Heart left ventricle (tissue), 16 donors: ENCODE results near the gene MICAL3. TPM values are rescaled to one million over a fixed set of nuclear protein-coding genes. Genes with fewer than 3 reads are reported as not detected.

ENCODE experiments used
- ATAC-seq, 4 donors: fragments of 200-7000 bp; cut with Tn5 transposase; one replicate each; pipeline ENCODE4 v1.9.1; 2020 to 2022; ENCODE audit warnings: moderate library complexity in 4 of 4, mild to moderate bottlenecking in 3 of 4, moderate number of reproducible peaks in 1 of 4
- DNase-seq, 5 donors: peaks; one replicate each; pipeline ENCODE4 v3.0.0-alpha.2; 2020
- H3K27ac ChIP-seq, 12 donors: fragments of 200-600 bp; sonication (generic) in 4 of 12; one replicate each; pipeline versions ENCODE4 v1.5.0 to v1.8.0; 2016 to 2022; ENCODE audit warnings: mild to moderate bottlenecking in 2 of 12
- H3K27me3 ChIP-seq, 9 donors: fragments of 200-600 bp; sonication (generic) in 2 of 9; one replicate each; pipeline versions ENCODE4 v1.5.1 to v1.8.0; 2016 to 2022; ENCODE audit warnings: mild to moderate bottlenecking in 3 of 9
- H3K36me3 ChIP-seq, 9 donors: fragments of 200-600 bp; sonication (generic) in 2 of 9; one replicate each; pipeline versions ENCODE4 v1.5.0 to v1.8.0; 2018 to 2022; ENCODE audit warnings: mild to moderate bottlenecking in 2 of 9
- H3K4me1 ChIP-seq, 12 donors: fragments of 200-600 bp; sonication (generic) in 4 of 12; one replicate each; pipeline versions ENCODE4 v1.5.0 to v1.8.0; 2016 to 2022; ENCODE audit warnings: mild to moderate bottlenecking in 3 of 12
- H3K4me3 ChIP-seq, 12 donors: fragments of 200-600 bp; sonication (generic) in 4 of 12; one replicate each; pipeline versions ENCODE4 v1.5.0 to v1.8.0; 2017 to 2022; ENCODE audit warnings: mild to moderate bottlenecking in 9 of 12, moderate library complexity in 4 of 12
- H3K9me3 ChIP-seq, 12 donors: fragments of 200-600 bp; sonication (generic) in 4 of 12; one replicate each; pipeline versions ENCODE4 v1.5.0 to v1.8.0; 2016 to 2022; ENCODE audit warnings: mild to moderate bottlenecking in 1 of 12
- CTCF ChIP-seq, 12 donors: fragments of 200-600 bp; sonication (generic) in 4 of 12; IDR thresholded peaks; one replicate each; pipeline versions ENCODE4 v1.5.0 to v1.8.0; 2018 to 2022; ENCODE audit warnings: antibody characterized with exemption in 12 of 12, mild to moderate bottlenecking in 5 of 12
- POLR2A ChIP-seq, 2 donors: fragments of 450-650 bp; IDR thresholded peaks; one replicate each; pipeline ENCODE4 v1.6.1; 2017; ENCODE audit warnings: antibody characterized with exemption in 2 of 2, mild to moderate bottlenecking in 2 of 2, moderate library complexity in 2 of 2
- WGBS, 4 donors: extraction: QIAGEN DNeasy Blood & Tissue Kit in 2 of 4; methylation state at CpG; one replicate each; pipeline versions ENCODE4 v1.1.5 to v1.1.7; 2013 to 2018; 5-methylcytosine and 5-hydroxymethylcytosine counted together
- intact Hi-C, 10 donors: fragments of 100-400 bp; cut with DNase I; formaldehyde crosslinking; loops; one replicate each; pipeline versions ENCODE4 v1.11.1 to v1.14.2; 2022
- polyA plus RNA-seq, 2 donors: library from polyadenylated mRNA; stranded (reverse); fragments of 200-250 nt; gene quantifications; one replicate each; pipeline ENCODE4 v1.2.3, GENCODE V29; 2013
- total RNA-seq, 9 donors: library from RNA; depleted of rRNA in 2 of 9; stranded (reverse); fragments of >200 nt in 2 of 9; fragmentation: NEBNext Ultra II Directional in 3 of 9; extraction: Animal tissue kit (Norgen Biotek cat#: 25700) in 3 of 9; gene quantifications; one replicate each; pipeline versions ENCODE4 v1.1.0 to v1.2.4, GENCODE V29; 2016 to 2023
- donor health status: ischemic (EF 13 %, LVEDD 7.1; RV severe dilation, severe dysfunction).
- donor health status: healthy with polysubstance abuse.
- donor health status: DM: no; HTN: yes; CAD: no.
- donor health status: DM: no; HTN: no; CAD: no.
- donor health status: ischemic (EF 25% LVEDD 6.9; RV normal size, moderate dysfunction).
- donor health status: ischemic (EF 25% LVEDD 5.7; RV mildly dilated, moderate dysfunction).
- donor health status: healthy.
- donor health status: DM: yes; HTN: yes; CAD: no.
- donor health status: ischemic (EF 35%, LVEDD 5.7; RV mildly dilated, moderate dysfunction).
- donor health status: nonischemic (EF 11% LVEDD 7.7; RV severe dilation, severe dysfunction).
- donor health status: DM: yes; HTN: yes; CAD: no.
- donor health status: PGD.
- donor health status: ischemic (EF 29% LVEDD 5.4; RV normal size, mild dysfunction).
- donor health status: nonischemic (EF 23%, LVEDD 6.1; RV moderate dilation, normal function).

Gene MICAL3
- total and polyA plus RNA-seq, 11 donors: 41.3 to 125 (median 83.3) TPM

DNA sequence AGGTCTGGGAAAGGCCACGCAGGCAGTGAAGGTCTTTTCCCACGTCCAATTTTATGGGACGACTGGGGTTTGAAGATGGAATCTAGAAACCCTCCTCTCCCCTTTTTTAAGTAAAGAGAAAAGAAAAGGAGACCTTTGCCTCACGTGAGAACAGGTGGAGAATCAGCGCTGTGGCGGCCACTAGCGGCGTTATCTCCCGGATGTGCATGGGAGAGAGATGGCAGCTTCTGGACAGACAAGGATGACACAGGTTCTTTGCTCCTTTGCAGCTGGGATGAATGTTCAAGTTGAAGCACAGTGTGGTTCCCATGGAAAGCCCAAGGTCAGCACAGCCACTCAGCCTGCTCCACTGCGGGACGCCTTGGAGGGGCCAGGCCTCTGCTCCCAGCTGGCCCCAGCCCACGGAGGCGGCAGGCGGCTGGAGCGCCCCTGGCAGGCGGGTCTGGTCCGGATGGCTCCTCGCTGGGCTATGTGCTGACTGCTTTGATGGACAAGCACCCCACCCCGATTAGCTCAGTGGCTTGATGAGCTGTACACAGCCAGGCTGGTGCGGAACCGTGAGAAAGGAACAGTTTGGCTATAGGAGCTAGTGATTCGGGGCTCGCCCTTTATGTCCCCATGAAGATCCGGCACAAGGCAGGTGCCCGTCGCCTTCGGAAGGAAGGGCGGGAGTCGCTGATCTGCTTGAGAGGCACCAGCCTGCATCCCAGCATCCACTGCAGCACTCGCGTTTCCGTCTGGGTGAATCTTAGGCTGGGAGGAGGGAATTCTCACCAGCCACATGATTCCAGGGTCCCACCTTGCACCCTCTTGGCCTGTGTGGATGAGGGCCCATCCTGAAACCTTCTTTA is 235.6 kb downstream of the MICAL3 start:
- DNase-seq: no peak
- H3K27ac ChIP-seq: peak overlapping the region in 2 of 12 donors; percentile 77 to 90
- intact Hi-C loops: loop anchor here in 4 of 10 donors (5.0 to 10.0 kb wide), 4 partner anchors 46 to 614 kb away; partner anchors contain the start of gene SLC25A18 (in 1 of the 4)
- H3K9me3 ChIP-seq: no peaks in the 10 kb centered on the region
- H3K4me3 ChIP-seq: no peak overlapping the region
- TF ChIP-seq CTCF (IDR thresholded peaks at IDR 0.05): no peak
- TF ChIP-seq POLR2A (IDR thresholded peaks at IDR 0.05): no peak
- peaks cover 0 to 36% (median 26%) of the 10 kb centered on the region in 9 donors for H3K36me3 ChIP-seq
- no peaks in the 10 kb centered on the region for H3K27me3 ChIP-seq
- peaks cover 0 to 32% (median 23%) of the 10 kb centered on the region in 12 donors for H3K4me1 ChIP-seq
- ATAC-seq: no peak
- WGBS, 4 donors: 90 to 92% (median 91%) methylated on average over 30 to 32 of the region's 32 CpGs

DNA sequence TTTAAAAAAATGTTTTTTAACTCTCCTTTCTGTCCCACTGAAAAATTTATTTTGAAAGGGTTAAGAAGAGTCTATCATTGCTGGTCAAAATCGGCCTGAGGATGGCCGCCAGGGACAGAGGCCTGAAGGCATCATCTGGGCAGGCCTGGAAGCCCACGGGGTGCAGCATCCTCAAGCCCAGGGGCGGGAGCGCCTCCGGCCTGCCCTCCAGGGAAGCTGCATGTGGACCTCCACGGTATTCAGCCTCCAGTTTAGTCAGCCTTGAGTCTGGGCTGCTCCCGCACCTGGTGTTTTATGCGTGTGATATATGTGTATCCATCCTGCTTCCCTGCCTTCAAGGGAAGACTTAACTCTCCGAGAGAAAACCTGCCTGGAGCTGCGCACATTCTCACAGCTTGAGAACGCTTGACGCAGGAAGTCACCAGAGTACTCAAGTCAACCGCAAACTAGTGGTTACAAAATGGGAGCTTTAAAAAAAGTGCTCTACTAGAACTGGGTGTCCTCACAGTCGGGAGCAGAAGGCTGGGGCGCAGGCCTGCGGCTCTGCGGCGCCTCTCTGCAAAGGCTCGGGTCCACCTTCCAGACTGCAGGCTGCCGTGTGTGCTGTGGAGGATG is 236.5 kb downstream of the MICAL3 start:
- no peak for ATAC-seq
- intact Hi-C loops: loop anchor here in 4 of 10 donors (5.0 to 10.0 kb wide), 4 partner anchors 46 to 613 kb away; partner anchors contain the start of gene SLC25A18 (in 1 of the 4)
- Histone ChIP-seq H3K36me3 (peaks cover 0 to 34% (median 26%) of the 10 kb centered on the region in 9 donors), H3K9me3 (no peaks in the 10 kb centered on the region), H3K4me3 (no peak overlapping the region), H3K27ac (peak overlapping the region; percentile 59 to 90 (median 84)), H3K4me1 (peaks cover 0 to 37% (median 23%) of the 10 kb centered on the region in 12 donors), H3K27me3 (no peaks in the 10 kb centered on the region)
- WGBS, 4 donors: 90 to 96% (median 93%) methylated on average over 21 of the region's 21 CpGs
- TF ChIP-seq CTCF (IDR thresholded peaks at IDR 0.05) (no peak), POLR2A (IDR thresholded peaks at IDR 0.05) (no peak)
- no peak for DNase-seq

GRCh38 chr22:17787241-17787640 is 237.1 kb downstream of the MICAL3 start:
- DNase-seq (no peak), ATAC-seq (peak; percentile 14 to 48 (median 30))
- no peaks in the 10 kb centered on the region for H3K27me3 ChIP-seq
- WGBS, 4 donors: 49 to 58% (median 49%) methylated on average over 8 of the region's 8 CpGs
- peaks cover 0 to 34% (median 26%) of the 10 kb centered on the region in 9 donors for H3K36me3 ChIP-seq
- H3K9me3 ChIP-seq: no peaks in the 10 kb centered on the region
- H3K4me3 ChIP-seq: no peak overlapping the region
- intact Hi-C loops: loop anchor here in 4 of 10 donors (5.0 to 10.0 kb wide), 4 partner anchors 45 to 612 kb away; partner anchors contain the start of gene SLC25A18 (in 1 of the 4)
- peak overlapping the region; percentile 59 to 90 (median 84) for H3K27ac ChIP-seq
- peaks cover 0 to 42% (median 23%) of the 10 kb centered on the region in 12 donors for H3K4me1 ChIP-seq
- TF ChIP-seq POLR2A (IDR thresholded peaks at IDR 0.05) (no peak), CTCF (IDR thresholded peaks at IDR 0.05) (no peak)
